ENCODE data around the gene REST.
A peak's percentile ranks its signal among the peaks of the same experiment; 100 is the strongest.
"Not testable (repeated sequence)": the region's sequence is repeated elsewhere in the genome, so short reads cannot be mapped to it uniquely, and the experiment has no call there.

REST gene

DNA sequence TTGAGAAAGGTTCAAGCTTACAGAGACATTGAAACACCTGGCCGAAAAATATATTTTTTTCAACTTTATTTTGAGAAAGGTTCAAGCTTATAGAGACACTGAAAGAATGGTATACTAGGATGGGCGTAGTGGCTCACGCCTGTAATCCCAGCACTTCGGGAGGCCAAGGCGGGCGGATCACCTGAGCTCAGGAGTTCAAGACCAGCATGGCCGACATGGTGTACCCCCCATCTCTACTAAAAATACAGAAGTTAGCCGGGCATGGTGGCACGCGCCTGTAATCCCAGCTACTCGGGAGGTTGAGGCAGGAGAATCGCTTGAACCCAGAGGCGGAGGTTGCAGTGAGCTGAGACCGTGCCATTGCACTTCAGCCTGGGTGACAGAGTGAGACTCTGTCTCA is 32.1 kb downstream of the REST start:
- not testable (repeated sequence) for H3K9me3 Mint-ChIP-seq; H3K27ac Mint-ChIP-seq; H3K4me1 Mint-ChIP-seq; DNase-seq (ENCODE audit: low spot score in 2 of 2); H3K4me3 Mint-ChIP-seq; ATAC-seq
- H3K36me3 Mint-ChIP-seq = peaks cover 46% of the 10 kb centered on the region

- ATAC-seq = no peak
- no peak for DNase-seq (ENCODE audit: low spot score in 2 of 2)
- no peak overlapping the region for H3K27ac Mint-ChIP-seq
- no peaks in the 10 kb centered on the region for H3K4me1 Mint-ChIP-seq
- H3K9me3 Mint-ChIP-seq = no peaks in the 10 kb centered on the region
- H3K4me3 Mint-ChIP-seq = no peak overlapping the region
- H3K36me3 Mint-ChIP-seq = peaks cover 46% of the 10 kb centered on the region
Measured at GRCh38 chr4:56940403-56940802, 32.7 kb downstream of the REST start.

GRCh38 chr4:56940971-56941370 is 33.3 kb downstream of the REST start:
- no peak for DNase-seq (ENCODE audit: low spot score in 2 of 2)
- no peak overlapping the region for H3K27ac Mint-ChIP-seq
- H3K36me3 Mint-ChIP-seq = peaks cover 40% of the 10 kb centered on the region
- no peak overlapping the region for H3K4me3 Mint-ChIP-seq
- no peaks in the 10 kb centered on the region for H3K9me3 Mint-ChIP-seq
- ATAC-seq = no peak
- no peaks in the 10 kb centered on the region for H3K4me1 Mint-ChIP-seq

- Mint-ChIP-seq H3K27ac (no peak overlapping the region), H3K36me3 (peaks cover 36% of the 10 kb centered on the region), H3K9me3 (no peaks in the 10 kb centered on the region), H3K4me3 (no peak overlapping the region), H3K4me1 (no peaks in the 10 kb centered on the region)
- ATAC-seq = no peak
- DNase-seq (ENCODE audit: low spot score in 2 of 2) = no peak
Measured at GRCh38 chr4:56941403-56941802, 33.7 kb downstream of the REST start.

DNA sequence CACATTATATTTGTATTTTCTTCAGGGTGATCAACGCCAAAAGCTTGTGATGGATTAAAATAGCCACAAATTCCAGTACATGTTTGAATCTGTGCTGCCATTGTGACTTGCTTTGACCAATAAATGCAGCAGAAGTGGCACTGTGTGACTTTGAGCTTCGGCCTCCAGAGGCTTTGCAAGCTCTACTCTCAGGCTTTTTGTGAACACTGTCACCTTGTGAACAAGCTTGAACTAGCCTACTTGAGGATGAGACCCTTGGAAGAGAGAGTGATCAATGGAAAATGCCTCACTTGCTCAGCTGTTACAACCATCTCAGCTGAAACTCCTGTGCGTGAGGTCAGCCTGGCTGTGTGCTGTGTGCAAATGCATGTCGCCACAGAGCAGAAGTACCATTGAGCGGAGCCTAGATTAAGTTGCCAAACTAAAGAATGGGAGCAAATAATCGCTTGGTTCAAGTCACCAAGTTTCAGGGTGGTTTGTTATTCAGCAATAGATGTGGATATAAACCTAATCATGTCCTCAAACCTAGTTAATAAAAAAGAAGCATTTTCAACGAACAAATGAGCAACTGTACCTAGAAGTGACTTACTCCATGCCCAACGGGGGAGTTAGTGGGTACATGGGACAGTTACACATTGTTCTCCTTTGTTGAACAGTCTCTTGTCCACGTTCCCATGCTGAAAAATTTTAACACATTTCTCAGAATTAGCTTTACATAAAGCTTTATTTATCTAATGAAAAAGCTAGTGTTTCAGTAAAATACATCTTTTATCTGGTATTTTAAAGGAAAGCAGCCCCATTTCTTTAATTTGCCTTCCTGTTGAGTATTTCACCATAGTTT is 46.2 kb downstream of the REST start:
- no peak for ATAC-seq
- H3K4me1 Mint-ChIP-seq = no peaks in the 10 kb centered on the region
- H3K36me3 Mint-ChIP-seq = no peaks in the 10 kb centered on the region
- no peak overlapping the region for H3K27ac Mint-ChIP-seq
- no peaks in the 10 kb centered on the region for H3K9me3 Mint-ChIP-seq
- H3K4me3 Mint-ChIP-seq = no peak overlapping the region
- DNase-seq (ENCODE audit: low spot score in 2 of 2) = no peak

DNA sequence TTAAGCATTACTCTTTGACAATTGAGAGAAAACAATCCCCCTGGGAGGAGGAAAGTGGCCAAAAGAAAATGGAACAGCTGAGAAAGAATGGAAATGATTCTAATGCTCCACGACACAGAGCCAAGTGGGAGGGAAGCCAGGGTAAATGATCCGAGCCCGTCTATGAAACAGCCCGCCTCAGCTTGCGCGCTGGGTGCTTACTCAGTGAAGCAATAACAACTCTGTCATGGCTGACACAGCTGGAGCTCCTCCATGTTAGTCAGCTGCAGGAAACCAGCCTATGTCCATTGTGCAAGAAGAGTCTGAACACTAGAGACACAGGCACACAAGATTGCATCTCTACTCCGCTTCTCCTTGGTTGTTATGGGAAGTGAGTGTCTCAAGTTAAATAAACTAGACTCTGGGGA is 50.4 kb downstream of the REST start:
- Mint-ChIP-seq H3K9me3 (no peaks in the 10 kb centered on the region), H3K27ac (no peak overlapping the region), H3K4me3 (no peak overlapping the region), H3K36me3 (peaks cover 25% of the 10 kb centered on the region), H3K4me1 (no peaks in the 10 kb centered on the region)
- DNase-seq (ENCODE audit: low spot score in 2 of 2) (no peak), ATAC-seq (no peak)

- Mint-ChIP-seq H3K4me3 (no peak overlapping the region), H3K27ac (no peak overlapping the region), H3K9me3 (no peaks in the 10 kb centered on the region), H3K4me1 (no peaks in the 10 kb centered on the region), H3K36me3 (peaks cover 35% of the 10 kb centered on the region)
- DNase-seq (ENCODE audit: low spot score in 2 of 2) = no peak
- ATAC-seq = no peak
Measured at GRCh38 chr4:56959100-56959499, 51.4 kb downstream of the REST start.

GRCh38 chr4:56961107-56961500 is 53.4 kb downstream of the REST start:
- Mint-ChIP-seq H3K4me1 (no peaks in the 10 kb centered on the region), H3K4me3 (no peak overlapping the region), H3K36me3 (peaks cover 55% of the 10 kb centered on the region), H3K27ac (no peak overlapping the region), H3K9me3 (no peaks in the 10 kb centered on the region)
- ATAC-seq = no peak
- DNase-seq (ENCODE audit: low spot score in 2 of 2) = no peak

DNA sequence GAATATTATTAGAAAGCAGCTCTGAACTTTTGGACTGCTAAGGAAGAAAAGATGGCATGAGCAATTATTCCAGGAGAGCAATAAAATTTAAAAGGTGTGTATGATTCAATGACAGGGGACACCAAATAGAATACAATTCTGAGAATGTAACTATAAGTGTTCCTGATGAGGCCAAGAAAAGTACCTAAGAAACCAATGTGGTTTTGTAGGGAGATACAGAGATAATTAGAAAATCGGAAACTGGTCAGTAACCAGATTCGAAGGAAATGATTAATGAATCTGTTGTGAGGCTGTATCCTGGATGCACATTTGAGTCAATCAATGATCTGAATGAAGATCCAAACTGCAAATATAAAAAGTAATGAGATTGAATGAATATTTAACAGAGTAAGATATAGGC is 63.7 kb downstream of the REST start:
- H3K9me3 Mint-ChIP-seq = peaks cover 4% of the 10 kb centered on the region
- peaks cover 36% of the 10 kb centered on the region for H3K4me1 Mint-ChIP-seq
- peaks cover 95% of the 10 kb centered on the region for H3K36me3 Mint-ChIP-seq
- peak overlapping the region; percentile 38 for H3K27ac Mint-ChIP-seq
- DNase-seq (ENCODE audit: low spot score in 2 of 2) (no peak), ATAC-seq (peak; percentile 76)
- peak overlapping the region; percentile 1 for H3K4me3 Mint-ChIP-seq

- H3K4me3 Mint-ChIP-seq = peak overlapping the region; percentile 1
- H3K36me3 Mint-ChIP-seq = peaks cover 89% of the 10 kb centered on the region
- ATAC-seq (peak; percentile 49), DNase-seq (ENCODE audit: low spot score in 2 of 2) (no peak)
- H3K9me3 Mint-ChIP-seq = peaks cover 4% of the 10 kb centered on the region
- peaks cover 40% of the 10 kb centered on the region for H3K4me1 Mint-ChIP-seq
- H3K27ac Mint-ChIP-seq = peak overlapping the region; percentile 44
Measured at GRCh38 chr4:56972389-56972788, 64.7 kb downstream of the REST start.

DNA sequence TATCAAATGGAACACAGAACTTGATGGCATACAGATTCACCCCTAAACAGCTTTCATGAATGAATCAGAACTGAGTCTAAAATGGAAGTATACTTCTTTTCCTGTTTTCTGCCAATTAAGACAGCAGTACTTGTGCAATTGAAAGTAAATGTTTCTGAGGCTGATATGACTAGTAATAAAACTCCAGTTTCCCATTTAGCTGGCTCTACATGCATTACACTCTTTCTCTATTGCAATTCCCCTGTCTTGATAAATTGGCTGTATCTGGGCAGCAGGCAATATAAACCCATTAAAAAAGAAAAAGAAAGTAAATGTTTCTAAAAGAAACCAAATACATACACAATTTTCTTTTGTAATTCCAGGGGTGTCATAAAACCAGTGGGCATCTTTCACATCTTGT is 65.1 kb downstream of the REST start:
- peak overlapping the region; percentile 1 for H3K4me3 Mint-ChIP-seq
- peaks cover 89% of the 10 kb centered on the region for H3K36me3 Mint-ChIP-seq
- peaks cover 4% of the 10 kb centered on the region for H3K9me3 Mint-ChIP-seq
- peaks cover 44% of the 10 kb centered on the region for H3K4me1 Mint-ChIP-seq
- DNase-seq (ENCODE audit: low spot score in 2 of 2) (no peak), ATAC-seq (no peak)
- peak overlapping the region; percentile 44 for H3K27ac Mint-ChIP-seq

- Mint-ChIP-seq H3K4me3 (peak overlapping the region; percentile 99), H3K27ac (no peak overlapping the region), H3K36me3 (peaks cover 89% of the 10 kb centered on the region), H3K4me1 (peaks cover 46% of the 10 kb centered on the region), H3K9me3 (peaks cover 4% of the 10 kb centered on the region)
- DNase-seq (ENCODE audit: low spot score in 2 of 2) (no peak), ATAC-seq (no peak)
Measured at GRCh38 chr4:56973336-56973735, 65.6 kb downstream of the REST start.

GRCh38 chr4:56976283-56976836 is 68.7 kb downstream of the REST start:
- peak in 1 of 2 donors; percentile 56 for DNase-seq (ENCODE audit: low spot score in 2 of 2)
- H3K4me1 Mint-ChIP-seq = peaks cover 51% of the 10 kb centered on the region
- H3K36me3 Mint-ChIP-seq = peaks cover 90% of the 10 kb centered on the region
- H3K4me3 Mint-ChIP-seq = peak overlapping the region; percentile 99
- no peak for ATAC-seq
- peak overlapping the region; percentile 91 for H3K27ac Mint-ChIP-seq
- peaks cover 4% of the 10 kb centered on the region for H3K9me3 Mint-ChIP-seq

GRCh38 chr4:56976837-56977320 is 69.2 kb downstream of the REST start:
- peak overlapping the region; percentile 99 for H3K4me3 Mint-ChIP-seq
- H3K27ac Mint-ChIP-seq = peak overlapping the region; percentile 99
- peaks cover 4% of the 10 kb centered on the region for H3K9me3 Mint-ChIP-seq
- peaks cover 89% of the 10 kb centered on the region for H3K36me3 Mint-ChIP-seq
- DNase-seq (ENCODE audit: low spot score in 2 of 2) (no peak), ATAC-seq (peak; percentile 53)
- peaks cover 53% of the 10 kb centered on the region for H3K4me1 Mint-ChIP-seq

GRCh38 chr4:56977321-56978012 is 69.8 kb downstream of the REST start, which contains the start of gene NOA1:
Gene NOA1 (minus strand): TSS chr4:56977606. CDS start chr4:56977585, 21 bp downstream.
- DNase-seq (ENCODE audit: low spot score in 2 of 2) (peak; percentile 98 to 99), ATAC-seq (peak; percentile 91)
- H3K9me3 Mint-ChIP-seq = peaks cover 2% of the 10 kb centered on the region
- H3K4me1 Mint-ChIP-seq = peaks cover 52% of the 10 kb centered on the region
- H3K27ac Mint-ChIP-seq = peak within 1 kb of the TSS; percentile 99
- H3K4me3 Mint-ChIP-seq = peak within 1 kb of the TSS; percentile 99
- peaks cover 89% of the 10 kb centered on the region for H3K36me3 Mint-ChIP-seq

All from stimulated activated effector memory CD8-positive, alpha-beta T cell treated with anti-CD3 and anti-CD28 coated beads, Interleukin-12 subunit alpha, Interleukin-12 subunit beta, amount 100 ng/mL, for 72 hours (primary cell).